HG02885 (cell line): ENCODE measurements around the gene NPHP4.

ENCODE experiments used
- ATAC-seq: cut with Tn5 transposase; IDR thresholded peaks from one replicate; pipeline ENCODE4 v1.9.1; 2021; ENCODE audit warnings: mild to moderate bottlenecking; ENCODE audit not compliant: unreplicated experiment, poor library complexity

The NPHP4 gene

GRCh38 chr1:5993556-5994491 lies 1.6 kb upstream of the NPHP4 start:
- ATAC-seq = no peak

- ATAC-seq = peak; percentile 1
Observed at GRCh38 chr1:5992814-5993555, 760 bp upstream of the NPHP4 start.

GRCh38 chr1:5991381-5992025 lies 722 bp downstream of the NPHP4 start:
- ATAC-seq = no peak

GRCh38 chr1:5990913-5991312 lies 1.3 kb downstream of the NPHP4 start:
- no peak for ATAC-seq

GRCh38 chr1:5989731-5990271 lies 2.4 kb downstream of the NPHP4 start:
- ATAC-seq = no peak

- ATAC-seq = no peak
Observed at GRCh38 chr1:5989286-5989605, 3.0 kb downstream of the NPHP4 start.

- ATAC-seq = no peak
Observed at GRCh38 chr1:5988596-5989285, 3.5 kb downstream of the NPHP4 start.

- ATAC-seq = no peak
Observed at GRCh38 chr1:5986018-5986417, 6.2 kb downstream of the NPHP4 start.

- no peak for ATAC-seq
Observed at GRCh38 chr1:5985250-5985649, 7.0 kb downstream of the NPHP4 start.

- no peak for ATAC-seq
Observed at GRCh38 chr1:5983361-5984103, 8.7 kb downstream of the NPHP4 start.

- ATAC-seq = no peak
Observed at GRCh38 chr1:5982868-5983267, 9.4 kb downstream of the NPHP4 start.

GRCh38 chr1:5982276-5982675 lies 9.9 kb downstream of the NPHP4 start:
- no peak for ATAC-seq

GRCh38 chr1:5981009-5981380 lies 11.2 kb downstream of the NPHP4 start:
- ATAC-seq = no peak

- no peak for ATAC-seq
Observed at GRCh38 chr1:5980314-5981008, 11.8 kb downstream of the NPHP4 start.

- no peak for ATAC-seq
Observed at GRCh38 chr1:5979536-5980313, 12.5 kb downstream of the NPHP4 start.

GRCh38 chr1:5978452-5978851 lies 13.8 kb downstream of the NPHP4 start:
- ATAC-seq = no peak

GRCh38 chr1:5977494-5978444 lies 14.5 kb downstream of the NPHP4 start:
- ATAC-seq = no peak
